Natural killer cell (primary cell): ENCODE data around the gene ADGRF1. TPM values are rescaled to one million over a fixed set of nuclear protein-coding genes. Genes with fewer than 3 reads are reported as not detected.

Experiments
- ATAC-seq, 3 donors: fragments of 150-1000 bp in 2 of 3; fragments of 200-7000 bp in 1 of 3; cut with Tn5 transposase; 1 replicate in 1 of 3; 2 replicates in 2 of 3; pipeline ENCODE4 v1.10.0; 2021; ENCODE audit warnings: mild to moderate bottlenecking in 2 of 3, moderate library complexity in 2 of 3
- DNase-seq, 2 donors: peaks; one replicate each; pipeline versions ENCODE4 v3.0.0 to v3.0.0-alpha.2; 2013 to 2021; ENCODE audit warnings: mixed read lengths in 1 of 2
- H3K27ac ChIP-seq: one replicate; pipeline ENCODE4 v1.5.1; 2013; ENCODE audit warnings: mild to moderate bottlenecking, low read length
- H3K27me3 ChIP-seq: one replicate; pipeline ENCODE4 v1.6.1; 2013; ENCODE audit warnings: low read length; ENCODE audit not compliant: control insufficient read depth, insufficient read depth
- H3K36me3 ChIP-seq: one replicate; pipeline ENCODE4 v1.6.1; 2013; ENCODE audit warnings: low read length; ENCODE audit not compliant: control insufficient read depth, insufficient read depth
- H3K4me1 ChIP-seq: one replicate; pipeline ENCODE4 v1.6.1; 2013; ENCODE audit warnings: low read length; ENCODE audit not compliant: control insufficient read depth, insufficient read depth
- H3K4me3 ChIP-seq: one replicate; pipeline ENCODE4 v1.5.1; 2013; ENCODE audit warnings: low read length
- H3K9me3 ChIP-seq: one replicate; pipeline ENCODE4 v1.6.1; 2013; ENCODE audit warnings: low read length; ENCODE audit not compliant: control insufficient read depth, insufficient read depth
- H3K27ac Mint-ChIP-seq, 2 donors: one replicate each; pipeline ENCODE4 v1.8.0; 2022; ENCODE audit warnings: mild to moderate bottlenecking in 2 of 2, mixed read lengths in 2 of 2, moderate library complexity in 1 of 2
- H3K27me3 Mint-ChIP-seq, 2 donors: one replicate each; pipeline ENCODE4 v1.8.0; 2022; ENCODE audit warnings: low read depth in 2 of 2, mixed read lengths in 2 of 2
- H3K36me3 Mint-ChIP-seq: one replicate; pipeline ENCODE4 v1.8.0; 2022; ENCODE audit warnings: mixed read lengths
- H3K4me1 Mint-ChIP-seq, 2 donors: one replicate each; pipeline ENCODE4 v1.8.0; 2022; ENCODE audit warnings: mixed read lengths in 2 of 2
- H3K4me3 Mint-ChIP-seq: one replicate; pipeline ENCODE4 v1.8.0; 2022; ENCODE audit warnings: mild to moderate bottlenecking, moderate library complexity, mixed read lengths
- H3K9me3 Mint-ChIP-seq, 2 donors: one replicate each; pipeline ENCODE4 v1.8.0; 2022; ENCODE audit warnings: mixed read lengths in 2 of 2
- WGBS: methylation state at CpG from one replicate; pipeline ENCODE4 v1.1.7; 2013; ENCODE audit warnings: missing lambda C conversion rate; ENCODE audit not compliant: insufficient coverage; 5-methylcytosine and 5-hydroxymethylcytosine counted together
- intact Hi-C: fragments of 100-400 bp; cut with micrococcal nuclease; formaldehyde crosslinking; loops from one replicate; pipeline ENCODE4 v1.14.2; 2022
- total RNA-seq, 4 donors: library from RNA; stranded (reverse); fragments of 120-200 nt in 1 of 4; gene quantifications; one replicate each; pipeline versions ENCODE4 v1.2.3 to v1.2.4, GENCODE V29; 2013 to 2022
- TF ChIP-seq, protein P1 (sequence below): fragments of 200-600 bp; IDR thresholded peaks from one replicate; pipeline ENCODE4 v1.8.0; 2022; ENCODE audit warnings: antibody characterized with exemption

Gene ADGRF1
- total RNA-seq, 3 donors from 2014 or later (not counting 1 experiment from before 2014, with no cell fraction given), result not detected

DNA sequence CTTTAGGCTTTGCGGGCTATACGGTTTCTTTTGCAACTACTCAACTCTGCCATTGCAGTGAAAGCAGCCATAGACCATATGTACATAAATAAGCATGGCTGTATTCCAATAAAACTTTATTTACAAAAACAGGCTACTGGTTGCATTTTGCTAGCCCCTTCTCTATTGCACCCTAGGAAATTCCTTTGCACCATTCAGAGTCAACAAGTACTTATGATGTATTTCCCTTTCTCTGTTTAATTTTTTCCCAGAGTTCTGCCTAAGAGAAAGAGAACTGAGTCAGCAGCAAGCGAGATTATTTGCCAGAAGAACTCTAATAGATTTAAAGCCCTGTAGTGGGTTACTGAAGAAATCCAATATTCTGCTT, 33.8 kb downstream of the ADGRF1 start:
- TF ChIP-seq, protein P1, sequence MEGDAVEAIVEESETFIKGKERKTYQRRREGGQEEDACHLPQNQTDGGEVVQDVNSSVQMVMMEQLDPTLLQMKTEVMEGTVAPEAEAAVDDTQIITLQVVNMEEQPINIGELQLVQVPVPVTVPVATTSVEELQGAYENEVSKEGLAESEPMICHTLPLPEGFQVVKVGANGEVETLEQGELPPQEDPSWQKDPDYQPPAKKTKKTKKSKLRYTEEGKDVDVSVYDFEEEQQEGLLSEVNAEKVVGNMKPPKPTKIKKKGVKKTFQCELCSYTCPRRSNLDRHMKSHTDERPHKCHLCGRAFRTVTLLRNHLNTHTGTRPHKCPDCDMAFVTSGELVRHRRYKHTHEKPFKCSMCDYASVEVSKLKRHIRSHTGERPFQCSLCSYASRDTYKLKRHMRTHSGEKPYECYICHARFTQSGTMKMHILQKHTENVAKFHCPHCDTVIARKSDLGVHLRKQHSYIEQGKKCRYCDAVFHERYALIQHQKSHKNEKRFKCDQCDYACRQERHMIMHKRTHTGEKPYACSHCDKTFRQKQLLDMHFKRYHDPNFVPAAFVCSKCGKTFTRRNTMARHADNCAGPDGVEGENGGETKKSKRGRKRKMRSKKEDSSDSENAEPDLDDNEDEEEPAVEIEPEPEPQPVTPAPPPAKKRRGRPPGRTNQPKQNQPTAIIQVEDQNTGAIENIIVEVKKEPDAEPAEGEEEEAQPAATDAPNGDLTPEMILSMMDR, result no peak
- Mint-ChIP-seq H3K27ac (no peak overlapping the region), H3K36me3 (no peaks in the 10 kb centered on the region), H3K4me3 (no peak overlapping the region), H3K4me1 (no peaks in the 10 kb centered on the region), H3K27me3 (no peaks in the 10 kb centered on the region), H3K9me3 (peaks cover 0 to 3% of the 10 kb centered on the region in 2 donors)
- Histone ChIP-seq H3K36me3 (no peaks in the 10 kb centered on the region), H3K4me1 (no peaks in the 10 kb centered on the region), H3K4me3 (no peak overlapping the region), H3K27me3 (no peaks in the 10 kb centered on the region), H3K9me3 (no peaks in the 10 kb centered on the region), H3K27ac (no peak overlapping the region)
- intact Hi-C loops, result no loop called here
- DNase-seq, result no peak
- 85% methylated on average over 3 of the region's 3 CpGs for WGBS
- ATAC-seq, result no peak

DNA sequence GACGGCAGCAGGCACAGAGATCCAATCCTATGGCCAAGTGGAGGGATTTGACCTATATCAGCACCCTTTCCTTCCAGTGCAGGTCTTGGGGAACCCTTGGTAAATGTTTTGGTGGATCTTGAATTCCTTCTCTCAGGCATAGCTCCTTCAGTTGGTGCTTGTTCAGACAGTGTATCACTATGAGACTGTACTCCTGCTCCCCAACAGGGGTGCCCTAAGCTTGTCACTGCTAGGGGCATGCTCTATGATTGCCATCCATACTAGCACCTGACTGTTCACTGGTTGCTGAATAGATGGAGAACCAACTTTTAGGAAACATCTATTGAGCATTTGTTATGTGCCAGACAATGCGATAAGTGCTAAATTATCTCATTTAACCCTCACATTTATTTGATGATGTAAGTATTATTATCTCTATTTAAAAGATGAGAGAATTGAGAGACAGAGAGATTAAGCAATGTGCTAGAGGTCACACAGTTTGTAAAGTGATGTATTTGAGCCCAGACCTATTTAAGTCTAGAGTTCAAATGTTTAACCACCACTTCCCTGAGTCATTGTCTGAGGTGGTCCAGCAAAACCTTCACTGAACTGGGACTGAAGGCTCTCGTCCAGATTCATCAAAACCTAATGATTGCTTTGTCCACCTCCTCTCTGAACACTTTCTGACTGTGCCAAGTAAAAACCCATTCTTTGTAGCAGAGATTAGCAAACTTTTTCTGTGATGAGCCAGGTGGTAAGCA, 34.3 kb downstream of the ADGRF1 start:
- DNase-seq (no peak), ATAC-seq (no peak)
- Mint-ChIP-seq H3K4me1 (no peaks in the 10 kb centered on the region), H3K27me3 (no peaks in the 10 kb centered on the region), H3K36me3 (no peaks in the 10 kb centered on the region), H3K9me3 (peaks cover 0 to 3% of the 10 kb centered on the region in 2 donors), H3K4me3 (no peak overlapping the region), H3K27ac (no peak overlapping the region)
- Histone ChIP-seq H3K36me3 (no peaks in the 10 kb centered on the region), H3K4me1 (no peaks in the 10 kb centered on the region), H3K4me3 (no peak overlapping the region), H3K27ac (no peak overlapping the region), H3K27me3 (no peaks in the 10 kb centered on the region), H3K9me3 (no peaks in the 10 kb centered on the region)
- WGBS, result 42% methylated on average over 2 of the region's 3 CpGs
- TF ChIP-seq, protein P1, result no peak
- intact Hi-C loops, result no loop called here

DNA sequence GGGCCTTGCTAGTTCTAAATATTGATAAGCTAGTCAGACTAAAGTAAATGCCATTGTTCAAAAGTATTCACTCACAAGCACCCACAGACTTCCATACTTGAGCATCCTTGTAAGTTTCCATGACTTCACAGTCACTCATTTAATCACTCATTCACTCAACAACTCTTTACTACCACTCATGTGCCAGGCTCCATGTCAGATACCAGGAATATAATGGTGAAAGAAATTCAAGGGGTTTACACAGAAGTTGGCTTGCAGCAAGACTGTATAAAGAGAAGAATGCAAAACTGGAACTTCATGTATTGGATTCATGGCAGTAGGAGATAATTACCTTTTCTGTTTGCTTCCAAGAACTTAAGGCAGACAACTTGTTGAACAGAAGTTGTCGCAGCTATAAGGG, 36.6 kb downstream of the ADGRF1 start:
- WGBS, result no CpG with 5 or more reads among the region's 1 CpG
- Mint-ChIP-seq H3K27ac (no peak overlapping the region), H3K36me3 (no peaks in the 10 kb centered on the region), H3K4me3 (no peak overlapping the region), H3K4me1 (no peaks in the 10 kb centered on the region), H3K27me3 (no peaks in the 10 kb centered on the region), H3K9me3 (peaks cover 0 to 2% of the 10 kb centered on the region in 2 donors)
- intact Hi-C loops, result no loop called here
- Histone ChIP-seq H3K9me3 (no peaks in the 10 kb centered on the region), H3K4me1 (no peaks in the 10 kb centered on the region), H3K4me3 (no peak overlapping the region), H3K36me3 (no peaks in the 10 kb centered on the region), H3K27ac (no peak overlapping the region), H3K27me3 (no peaks in the 10 kb centered on the region)
- ATAC-seq (no peak), DNase-seq (no peak)
- TF ChIP-seq, protein P1, result no peak

DNA sequence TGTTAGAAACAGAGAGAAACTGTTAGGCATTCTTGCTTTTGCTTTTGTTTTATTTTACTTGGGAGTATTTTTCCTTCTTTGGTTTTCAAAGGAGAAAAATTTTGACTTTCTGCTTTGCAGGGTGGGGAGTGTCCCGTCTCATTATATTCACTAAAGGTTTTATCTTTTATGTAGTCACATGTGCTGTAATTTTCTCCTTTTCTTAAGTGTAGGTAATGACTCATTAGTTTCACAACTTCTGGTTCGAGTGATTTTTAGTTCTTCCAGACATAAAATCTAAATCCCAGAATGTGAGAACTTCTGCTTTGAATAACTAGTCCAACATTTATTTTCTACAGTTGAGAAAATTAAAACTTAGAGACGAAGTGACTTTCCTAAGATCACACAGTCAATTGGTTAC, 37.7 kb downstream of the ADGRF1 start:
- Mint-ChIP-seq H3K9me3 (peaks cover 0 to 2% of the 10 kb centered on the region in 2 donors), H3K27ac (no peak overlapping the region), H3K4me3 (no peak overlapping the region), H3K36me3 (no peaks in the 10 kb centered on the region), H3K27me3 (no peaks in the 10 kb centered on the region), H3K4me1 (no peaks in the 10 kb centered on the region)
- intact Hi-C loops, result no loop called here
- no peaks in the 10 kb centered on the region for H3K36me3 ChIP-seq
- no peak overlapping the region for H3K4me3 ChIP-seq
- H3K27ac ChIP-seq, result no peak overlapping the region
- 44% methylated on average over 2 of the region's 3 CpGs for WGBS
- no peak for ATAC-seq
- TF ChIP-seq, protein P1, result no peak
- no peak for DNase-seq
- no peaks in the 10 kb centered on the region for H3K4me1 ChIP-seq
- H3K27me3 ChIP-seq, result no peaks in the 10 kb centered on the region
- no peaks in the 10 kb centered on the region for H3K9me3 ChIP-seq
